Esophagus squamous epithelium (tissue), 5 donors: ENCODE measurements around the gene ABCA9. TPM values are rescaled to one million over a fixed set of nuclear protein-coding genes. Genes with fewer than 3 reads are reported as not detected.

Source experiments
- DNase-seq: peaks from one replicate; lab custom pipeline; 2025; lab: John Stamatoyannopoulos, UW
- H3K27ac ChIP-seq, 4 donors: fragments of 200-600 bp; sonication (generic); one replicate each; pipeline ENCODE4 v1.5.1; 2016 to 2019; ENCODE audit warnings: mild to moderate bottlenecking in 1 of 4
- H3K27me3 ChIP-seq, 4 donors: fragments of 200-600 bp; sonication (generic); 1 replicate in 3 of 4; 2 replicates in 1 of 4; pipeline versions ENCODE4 v1.5.1 to v1.6.0; 2017 to 2021; ENCODE audit warnings: antibody characterized with exemption in 1 of 4
- H3K36me3 ChIP-seq, 3 donors: fragments of 200-600 bp; sonication (generic); one replicate each; pipeline ENCODE4 v1.5.1; 2016 to 2019
- H3K4me1 ChIP-seq, 3 donors: fragments of 200-600 bp; sonication (generic); one replicate each; pipeline ENCODE4 v1.5.1; 2017 to 2019
- H3K4me3 ChIP-seq, 4 donors: fragments of 200-600 bp; sonication (generic); 1 replicate in 3 of 4; 2 replicates in 1 of 4; pipeline ENCODE4 v1.5.1; 2016 to 2019; ENCODE audit warnings: mild to moderate bottlenecking in 2 of 4, moderate library complexity in 1 of 4
- H3K9me3 ChIP-seq, 3 donors: fragments of 200-600 bp; sonication (generic); one replicate each; pipeline ENCODE4 v1.5.1; 2016 to 2019
- POLR2A ChIP-seq, 4 donors: fragments of 450-650 bp; IDR thresholded peaks; one replicate each; pipeline ENCODE4 v1.6.1; 2017; ENCODE audit warnings: antibody characterized with exemption in 4 of 4, mild to moderate bottlenecking in 4 of 4, moderate library complexity in 3 of 4
- WGBS, 2 donors: methylation state at CpG; one replicate each; pipeline ENCODE4 v1.1.5; 2018; 5-methylcytosine and 5-hydroxymethylcytosine counted together
- intact Hi-C: fragments of 100-400 bp; cut with DNase I; formaldehyde crosslinking; loops from one replicate; pipeline ENCODE4 v1.15.0; 2022
- total RNA-seq, 4 donors: library from RNA; depleted of rRNA; stranded (reverse); fragments of >200 nt; gene quantifications; one replicate each; pipeline ENCODE4 v1.1.0, GENCODE V29; 2016
- TF ChIP-seq, protein P1 (sequence below), 6 experiments: fragments of 450-650 bp in 4 of 6; fragments of 200-600 bp in 2 of 6; sonication (generic) in 2 of 6; IDR thresholded peaks; one replicate each; pipeline ENCODE4 v1.5.1; 2016 to 2019; ENCODE audit warnings: antibody characterized with exemption in 6 of 6, mild to moderate bottlenecking in 4 of 6, moderate library complexity in 4 of 6
- donor health status: DM: yes; HTN: yes; CAD: no.

Gene ABCA9
- total RNA-seq, 4 donors from 2014 or later, result 0.34 to 17.4 (median 5.3) TPM

DNA sequence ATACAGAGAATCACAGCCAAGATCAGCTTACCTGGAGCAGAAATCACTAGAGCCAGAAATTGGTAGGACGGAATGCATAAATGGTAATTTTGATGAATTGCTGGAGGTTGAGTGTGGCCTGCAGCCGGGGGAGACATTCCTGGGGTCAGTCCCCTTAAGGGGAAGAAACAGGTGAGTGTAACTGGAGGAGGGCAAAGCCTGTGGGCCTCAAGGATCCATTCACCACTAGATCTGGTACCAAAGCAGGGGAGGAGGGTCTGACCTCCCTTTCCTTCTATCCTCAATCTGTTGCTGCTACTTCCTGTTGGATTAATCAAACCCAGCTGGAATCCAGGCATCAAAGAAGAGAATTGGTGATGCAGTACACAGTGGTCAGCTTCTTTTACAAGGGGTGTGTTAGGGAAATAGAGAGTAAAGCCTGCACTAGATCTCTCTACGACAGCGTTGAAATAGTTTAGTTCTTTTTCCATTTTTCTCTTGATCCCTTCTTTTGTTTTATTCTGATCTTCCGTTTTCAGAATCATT lies 8.6 kb upstream of the ABCA9 start:
- Histone ChIP-seq H3K9me3 (no peaks in the 10 kb centered on the region), H3K27ac (no peak overlapping the region), H3K4me1 (no peaks in the 10 kb centered on the region), H3K27me3 (no peaks in the 10 kb centered on the region), H3K4me3 (no peak overlapping the region), H3K36me3 (no peaks in the 10 kb centered on the region)
- intact Hi-C loops, result no loop called here
- no peak for TF ChIP-seq POLR2A (IDR thresholded peaks at IDR 0.05)
- TF ChIP-seq, protein P1, sequence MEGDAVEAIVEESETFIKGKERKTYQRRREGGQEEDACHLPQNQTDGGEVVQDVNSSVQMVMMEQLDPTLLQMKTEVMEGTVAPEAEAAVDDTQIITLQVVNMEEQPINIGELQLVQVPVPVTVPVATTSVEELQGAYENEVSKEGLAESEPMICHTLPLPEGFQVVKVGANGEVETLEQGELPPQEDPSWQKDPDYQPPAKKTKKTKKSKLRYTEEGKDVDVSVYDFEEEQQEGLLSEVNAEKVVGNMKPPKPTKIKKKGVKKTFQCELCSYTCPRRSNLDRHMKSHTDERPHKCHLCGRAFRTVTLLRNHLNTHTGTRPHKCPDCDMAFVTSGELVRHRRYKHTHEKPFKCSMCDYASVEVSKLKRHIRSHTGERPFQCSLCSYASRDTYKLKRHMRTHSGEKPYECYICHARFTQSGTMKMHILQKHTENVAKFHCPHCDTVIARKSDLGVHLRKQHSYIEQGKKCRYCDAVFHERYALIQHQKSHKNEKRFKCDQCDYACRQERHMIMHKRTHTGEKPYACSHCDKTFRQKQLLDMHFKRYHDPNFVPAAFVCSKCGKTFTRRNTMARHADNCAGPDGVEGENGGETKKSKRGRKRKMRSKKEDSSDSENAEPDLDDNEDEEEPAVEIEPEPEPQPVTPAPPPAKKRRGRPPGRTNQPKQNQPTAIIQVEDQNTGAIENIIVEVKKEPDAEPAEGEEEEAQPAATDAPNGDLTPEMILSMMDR (IDR thresholded peaks at IDR 0.05), result no peak
- 77 to 89% methylated on average over 5 of the region's 5 CpGs for WGBS, 2 donors
- no peak for DNase-seq

DNA sequence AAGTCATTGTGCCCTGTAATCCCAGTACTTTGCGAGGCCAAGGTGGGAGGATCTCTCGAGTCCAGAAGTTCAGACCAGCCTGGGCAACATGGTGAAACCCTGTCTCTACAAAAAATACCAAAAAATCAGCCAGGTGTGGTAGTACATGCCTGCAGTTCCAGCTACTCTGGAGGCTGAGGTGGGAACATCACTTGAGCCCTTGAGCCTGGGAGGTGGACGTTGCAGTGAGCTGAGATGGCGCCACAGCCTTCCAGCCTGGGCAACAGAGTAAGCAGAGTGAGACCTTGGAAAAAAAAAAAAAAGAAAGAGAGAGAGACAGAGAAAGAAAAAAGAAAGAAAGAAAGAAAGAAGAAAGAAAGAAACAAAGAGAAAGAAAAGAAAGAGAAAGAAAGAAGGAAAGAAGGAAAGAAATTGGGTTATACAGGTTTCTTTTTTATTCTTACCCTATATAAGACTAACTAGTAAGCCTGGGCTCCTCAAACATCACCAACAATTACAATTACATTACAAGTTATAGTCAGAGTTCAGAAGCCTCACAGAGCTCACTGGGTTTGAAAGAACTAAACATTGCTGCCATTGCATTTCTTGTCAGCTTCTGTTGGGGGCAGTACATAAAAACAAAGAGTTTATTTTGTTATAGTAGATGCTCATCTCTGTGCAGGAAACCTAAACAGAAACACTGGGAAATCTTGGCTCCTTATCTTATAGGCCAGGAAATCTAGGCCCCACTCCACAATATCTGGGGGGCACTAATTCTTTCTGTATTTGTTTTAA lies 6.7 kb upstream of the ABCA9 start:
- no peaks in the 10 kb centered on the region for H3K4me1 ChIP-seq
- H3K9me3 ChIP-seq, result no peaks in the 10 kb centered on the region
- no peak for TF ChIP-seq POLR2A (IDR thresholded peaks at IDR 0.05)
- TF ChIP-seq, protein P1 (IDR thresholded peaks at IDR 0.05), result no peak
- H3K27me3 ChIP-seq, result no peaks in the 10 kb centered on the region
- no peak overlapping the region for H3K27ac ChIP-seq
- H3K36me3 ChIP-seq, result no peaks in the 10 kb centered on the region
- WGBS, 2 donors, result 77 to 86% methylated on average over 4 of the region's 4 CpGs
- H3K4me3 ChIP-seq, result no peak overlapping the region
- intact Hi-C loops, result no loop called here
- DNase-seq, result no peak

DNA sequence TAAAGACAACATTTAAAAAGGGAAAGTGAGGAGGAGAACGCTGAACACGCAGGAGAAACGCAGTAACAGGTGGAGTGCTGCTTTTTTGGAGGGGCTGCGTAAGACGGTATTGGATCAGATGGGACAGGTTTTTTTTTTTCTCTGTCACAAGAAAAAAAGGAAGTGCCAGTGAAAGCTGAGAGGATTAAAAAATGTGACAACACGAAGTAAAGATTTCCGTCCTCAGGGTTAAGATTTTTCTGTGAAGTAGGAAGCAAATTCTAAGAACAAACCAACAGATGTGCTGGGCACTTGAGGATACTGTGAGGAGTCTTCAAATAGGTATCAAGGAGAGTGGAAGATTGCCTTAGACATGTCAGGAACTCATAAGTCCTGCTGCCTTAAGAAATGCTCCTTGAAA lies 5.8 kb upstream of the ABCA9 start:
- no peak overlapping the region for H3K27ac ChIP-seq
- TF ChIP-seq POLR2A (IDR thresholded peaks at IDR 0.05), result no peak
- no peak overlapping the region for H3K4me3 ChIP-seq
- 67 to 76% methylated on average over 7 of the region's 7 CpGs for WGBS, 2 donors
- H3K9me3 ChIP-seq, result no peaks in the 10 kb centered on the region
- DNase-seq, result no peak
- intact Hi-C loops, result no loop called here
- H3K27me3 ChIP-seq, result no peaks in the 10 kb centered on the region
- H3K4me1 ChIP-seq, result no peaks in the 10 kb centered on the region
- no peaks in the 10 kb centered on the region for H3K36me3 ChIP-seq

DNA sequence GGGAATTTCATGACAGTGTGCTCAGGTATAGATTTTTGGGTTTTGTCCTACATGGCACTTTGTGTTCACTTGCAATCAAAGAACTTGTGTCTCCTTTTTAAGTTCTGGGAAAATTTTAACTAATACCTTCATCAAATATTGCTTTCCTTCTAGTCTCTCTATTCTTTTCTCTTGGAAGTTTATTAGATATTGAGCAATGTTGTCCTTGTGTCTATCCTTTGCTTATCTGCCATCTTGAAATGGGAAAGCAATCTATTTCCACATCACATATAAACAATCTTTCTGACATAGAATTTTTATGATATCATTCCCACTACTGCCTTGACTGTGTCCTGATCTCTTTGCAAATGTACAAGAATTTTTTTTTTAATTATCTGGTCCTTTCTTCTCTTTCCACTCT lies 4.4 kb upstream of the ABCA9 start:
- DNase-seq, result no peak
- no peak overlapping the region for H3K27ac ChIP-seq
- no peaks in the 10 kb centered on the region for H3K36me3 ChIP-seq
- no peak overlapping the region for H3K4me3 ChIP-seq
- intact Hi-C loops, result no loop called here
- peaks cover 0 to 5% (median 0%) of the 10 kb centered on the region in 3 donors for H3K4me1 ChIP-seq
- H3K9me3 ChIP-seq, result no peaks in the 10 kb centered on the region
- TF ChIP-seq POLR2A (IDR thresholded peaks at IDR 0.05), result no peak
- TF ChIP-seq, protein P1 (IDR thresholded peaks at IDR 0.05), result no peak
- no peaks in the 10 kb centered on the region for H3K27me3 ChIP-seq

DNA sequence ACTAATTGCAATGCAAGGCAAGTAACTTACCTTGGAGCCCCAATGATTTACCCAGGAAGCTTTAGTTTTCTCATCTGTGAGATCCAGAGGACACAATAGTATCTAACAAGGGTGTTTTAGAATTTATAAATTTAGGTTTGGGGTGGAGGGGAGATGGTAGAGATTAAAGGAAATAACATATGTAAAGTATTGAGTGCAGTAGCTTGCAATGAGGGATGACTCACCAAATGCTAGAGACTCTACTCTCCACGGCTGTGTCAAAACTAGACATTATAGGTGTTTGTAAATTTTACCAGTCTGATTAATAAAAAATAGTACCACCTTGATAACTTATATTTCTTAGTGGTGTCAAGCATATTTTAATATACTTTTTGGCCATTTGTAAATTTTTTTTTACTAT lies 3.7 kb upstream of the ABCA9 start:
- 64 to 65% methylated on average over 1 of the region's 1 CpG for WGBS, 2 donors
- TF ChIP-seq, protein P1 (IDR thresholded peaks at IDR 0.05), result no peak
- no peak for TF ChIP-seq POLR2A (IDR thresholded peaks at IDR 0.05)
- intact Hi-C loops, result no loop called here
- Histone ChIP-seq H3K4me3 (no peak overlapping the region), H3K36me3 (no peaks in the 10 kb centered on the region), H3K27ac (no peak overlapping the region), H3K4me1 (peaks cover 0 to 5% (median 0%) of the 10 kb centered on the region in 3 donors), H3K27me3 (no peaks in the 10 kb centered on the region), H3K9me3 (no peaks in the 10 kb centered on the region)
- no peak for DNase-seq
